DMS79 (cell line): ENCODE results near the gene TSNAX.

Source experiments
- DNase-seq: peaks from one replicate; lab custom pipeline; 2025; lab: John Stamatoyannopoulos, UW

The TSNAX gene

GRCh38 chr1:231518485-231519034, 9.9 kb upstream of the TSNAX start:
- DNase-seq, result no peak

GRCh38 chr1:231519166-231519565, 9.3 kb upstream of the TSNAX start:
- no peak for DNase-seq

- no peak for DNase-seq
Observed at GRCh38 chr1:231522038-231522437, 6.4 kb upstream of the TSNAX start.

GRCh38 chr1:231522931-231523642, 5.4 kb upstream of the TSNAX start:
- no peak for DNase-seq

GRCh38 chr1:231523816-231524215, 4.7 kb upstream of the TSNAX start:
- no peak for DNase-seq

- DNase-seq, result no peak
Observed at GRCh38 chr1:231526536-231526935, 1.9 kb upstream of the TSNAX start.

GRCh38 chr1:231527586-231528171, 790 bp upstream of the TSNAX start:
- DNase-seq, result no peak

- DNase-seq, result no peak
Observed at GRCh38 chr1:231533240-231533639, 4.8 kb downstream of the TSNAX start.

- DNase-seq, result peak; percentile 86
Observed at GRCh38 chr1:231534703-231535159, 6.3 kb downstream of the TSNAX start.

GRCh38 chr1:231536099-231536498, 7.6 kb downstream of the TSNAX start:
- no peak for DNase-seq

GRCh38 chr1:231540847-231541246, 12.4 kb downstream of the TSNAX start:
- no peak for DNase-seq

GRCh38 chr1:231541842-231542241, 13.4 kb downstream of the TSNAX start:
- DNase-seq, result no peak

- DNase-seq, result no peak
Observed at GRCh38 chr1:231544943-231545592, 16.6 kb downstream of the TSNAX start.

- DNase-seq, result no peak
Observed at GRCh38 chr1:231546693-231547092, 18.2 kb downstream of the TSNAX start.

- DNase-seq, result no peak
Observed at GRCh38 chr1:231549733-231550447, 21.4 kb downstream of the TSNAX start.

GRCh38 chr1:231550448-231550781, 21.9 kb downstream of the TSNAX start:
- DNase-seq, result no peak

GRCh38 chr1:231553320-231553719, 24.9 kb downstream of the TSNAX start:
- DNase-seq, result no peak

- no peak for DNase-seq
Observed at GRCh38 chr1:231554969-231555368, 26.5 kb downstream of the TSNAX start.

- no peak for DNase-seq
Observed at GRCh38 chr1:231557411-231557810, 28.9 kb downstream of the TSNAX start.

GRCh38 chr1:231557898-231558707, 29.6 kb downstream of the TSNAX start:
- peak; percentile 57 for DNase-seq

- no peak for DNase-seq
Observed at GRCh38 chr1:231558708-231559185, 30.3 kb downstream of the TSNAX start.
